Measurements from ENCODE around the gene SSTR5.

SSTR5 gene

DNA sequence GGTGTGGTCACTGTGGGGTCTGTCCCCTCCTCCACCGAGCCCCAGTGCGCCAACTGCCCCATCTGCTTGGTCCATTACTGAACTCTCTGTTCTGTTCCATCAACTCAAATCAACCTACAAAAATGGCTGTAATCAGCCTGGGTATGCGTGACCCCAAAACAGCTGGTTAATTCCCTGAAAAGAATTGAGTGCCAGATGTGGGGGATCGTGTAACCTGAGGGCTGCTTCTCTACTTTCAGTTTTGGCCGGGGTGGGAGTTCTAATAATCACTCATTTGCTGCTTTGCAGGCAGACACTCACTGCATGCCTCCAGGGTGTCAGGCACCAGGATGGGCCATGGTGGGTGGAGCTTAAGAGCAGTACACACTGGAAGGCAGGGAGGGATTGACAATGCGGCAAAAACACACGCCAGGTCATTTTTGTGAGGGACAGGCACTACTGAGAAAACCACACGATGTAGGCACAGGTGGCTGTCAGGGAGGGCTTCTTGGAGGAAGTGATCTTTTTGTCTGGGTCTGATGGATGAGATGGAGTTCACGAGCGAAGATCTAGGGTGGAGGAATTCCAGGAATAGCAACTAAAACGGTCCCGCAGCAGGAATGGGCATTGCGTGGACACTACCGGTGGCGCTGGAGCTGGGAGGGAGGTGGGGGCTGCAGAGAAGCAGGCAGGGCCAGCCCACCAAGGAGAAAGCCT, 30.4 kb upstream of the SSTR5 start:
- Histone ChIP-seq H3K79me2 (ENCODE audit: low read length) (no peaks in the 10 kb centered on the region), H4K20me1 (ENCODE audit: insufficient read depth, low read length) (no peaks in the 10 kb centered on the region), H3F3A (ENCODE audit: insufficient read depth, low read length) (no peaks in the 10 kb centered on the region), H2AFZ (ENCODE audit: low read length) (no peak overlapping the region), H3K9me3 (replicated peaks; ENCODE audit: insufficient read depth, low read length) (no peaks in the 10 kb centered on the region), H3K36me3 (replicated peaks; ENCODE audit: insufficient read depth, low read length) (no peaks in the 10 kb centered on the region), H3K9me2 (replicated peaks; ENCODE audit: insufficient read depth, low read length) (no peaks in the 10 kb centered on the region), H3K4me2 (ENCODE audit: low read depth, low read length) (peak overlapping the region; percentile 21; the same call in 1 of the 2 replicates), H3K27me3 (replicated peaks; ENCODE audit: insufficient read depth, low read length) (peaks cover 76% of the 10 kb centered on the region), H3K27ac (ENCODE audit: low read length) (no peak overlapping the region), H3K4me1 (ENCODE audit: low read length) (0 out of 2 replicates have a peak, but pooled peaks cover 7% of the 10 kb centered on the region), H3K9ac (ENCODE audit: low read length) (no peak overlapping the region), H3K4me3 (ENCODE audit: low read length) (no peak overlapping the region)
- no peak for TF ChIP-seq EZH2phosphoT487 (IDR thresholded peaks at IDR 0.05; ENCODE audit: low read length)
- TF ChIP-seq EZH2 (optimal IDR thresholded peaks at IDR 0.05; ENCODE audit: low read depth, low read length): no peak
- TF ChIP-seq, protein P1, sequence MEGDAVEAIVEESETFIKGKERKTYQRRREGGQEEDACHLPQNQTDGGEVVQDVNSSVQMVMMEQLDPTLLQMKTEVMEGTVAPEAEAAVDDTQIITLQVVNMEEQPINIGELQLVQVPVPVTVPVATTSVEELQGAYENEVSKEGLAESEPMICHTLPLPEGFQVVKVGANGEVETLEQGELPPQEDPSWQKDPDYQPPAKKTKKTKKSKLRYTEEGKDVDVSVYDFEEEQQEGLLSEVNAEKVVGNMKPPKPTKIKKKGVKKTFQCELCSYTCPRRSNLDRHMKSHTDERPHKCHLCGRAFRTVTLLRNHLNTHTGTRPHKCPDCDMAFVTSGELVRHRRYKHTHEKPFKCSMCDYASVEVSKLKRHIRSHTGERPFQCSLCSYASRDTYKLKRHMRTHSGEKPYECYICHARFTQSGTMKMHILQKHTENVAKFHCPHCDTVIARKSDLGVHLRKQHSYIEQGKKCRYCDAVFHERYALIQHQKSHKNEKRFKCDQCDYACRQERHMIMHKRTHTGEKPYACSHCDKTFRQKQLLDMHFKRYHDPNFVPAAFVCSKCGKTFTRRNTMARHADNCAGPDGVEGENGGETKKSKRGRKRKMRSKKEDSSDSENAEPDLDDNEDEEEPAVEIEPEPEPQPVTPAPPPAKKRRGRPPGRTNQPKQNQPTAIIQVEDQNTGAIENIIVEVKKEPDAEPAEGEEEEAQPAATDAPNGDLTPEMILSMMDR (IDR thresholded peaks at IDR 0.05; ENCODE audit: low read length): no peak
- DNase-seq: no peak

DNA sequence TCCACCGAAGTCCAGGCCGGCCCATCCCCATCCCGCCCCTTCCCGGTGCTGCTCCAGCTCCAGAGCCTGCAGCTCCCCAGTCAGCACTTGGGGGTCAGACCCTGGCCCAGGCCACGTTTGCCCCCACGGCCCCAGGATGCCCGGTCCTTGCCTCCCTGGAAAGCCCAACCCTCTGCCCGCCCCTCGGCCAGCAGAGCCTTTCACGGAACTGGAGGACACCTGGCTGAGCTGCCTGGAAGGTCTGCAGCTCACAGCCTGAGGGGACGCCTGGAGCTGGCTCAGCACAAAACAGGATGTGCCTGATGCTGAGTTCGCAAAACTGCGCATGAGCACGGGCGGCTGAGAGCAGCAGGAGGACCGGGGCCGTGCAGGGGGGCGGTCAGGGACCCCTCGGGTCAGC, 29.7 kb upstream of the SSTR5 start:
- DNase-seq: peak; percentile 66
- Histone ChIP-seq H3K9me3 (replicated peaks; ENCODE audit: insufficient read depth, low read length) (no peaks in the 10 kb centered on the region), H3K79me2 (ENCODE audit: low read length) (no peaks in the 10 kb centered on the region), H2AFZ (ENCODE audit: low read length) (no peak overlapping the region), H3K4me2 (ENCODE audit: low read depth, low read length) (peak overlapping the region; percentile 21; the same call in 1 of the 2 replicates), H3K9me2 (replicated peaks; ENCODE audit: insufficient read depth, low read length) (no peaks in the 10 kb centered on the region), H3K9ac (ENCODE audit: low read length) (no peak overlapping the region), H3K27me3 (replicated peaks; ENCODE audit: insufficient read depth, low read length) (peaks cover 77% of the 10 kb centered on the region), H3K27ac (ENCODE audit: low read length) (no peak overlapping the region), H3F3A (ENCODE audit: insufficient read depth, low read length) (no peaks in the 10 kb centered on the region), H4K20me1 (ENCODE audit: insufficient read depth, low read length) (no peaks in the 10 kb centered on the region), H3K4me1 (ENCODE audit: low read length) (0 out of 2 replicates have a peak, but pooled peaks cover 7% of the 10 kb centered on the region), H3K4me3 (ENCODE audit: low read length) (no peak overlapping the region), H3K36me3 (replicated peaks; ENCODE audit: insufficient read depth, low read length) (no peaks in the 10 kb centered on the region)
- no peak for TF ChIP-seq EZH2 (optimal IDR thresholded peaks at IDR 0.05; ENCODE audit: low read depth, low read length)
- TF ChIP-seq, protein P1 (IDR thresholded peaks at IDR 0.05; ENCODE audit: low read length): no peak
- TF ChIP-seq EZH2phosphoT487 (IDR thresholded peaks at IDR 0.05; ENCODE audit: low read length): no peak

DNA sequence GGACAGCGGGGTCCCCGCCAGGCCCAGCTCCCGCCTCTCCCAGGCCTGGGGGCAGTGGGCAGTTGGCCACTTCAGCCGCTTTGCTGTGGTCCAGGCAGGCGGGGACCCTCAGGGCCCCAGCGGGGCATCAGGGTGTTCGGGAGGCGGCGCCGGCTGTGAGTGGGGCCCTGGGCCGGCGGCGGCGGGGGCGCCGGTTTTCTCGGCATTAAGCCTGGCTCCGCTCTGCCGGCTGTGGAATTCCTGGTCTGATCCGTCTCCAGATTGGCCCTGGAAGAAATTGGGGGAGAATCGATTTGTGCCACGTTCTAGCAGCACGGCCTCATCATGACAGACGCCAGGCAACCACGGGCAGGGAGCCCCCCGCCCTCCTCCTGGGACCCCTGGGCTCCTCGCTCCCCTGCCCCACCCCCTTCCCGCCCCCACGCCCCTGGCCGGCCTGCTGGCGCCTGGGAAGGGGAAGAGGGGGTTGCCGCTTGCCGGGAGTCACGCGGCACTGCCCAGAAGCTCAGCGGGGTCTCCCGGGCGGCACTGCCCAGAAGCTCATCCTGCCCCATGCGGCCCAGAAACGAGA, 28.6 kb upstream of the SSTR5 start:
- no peaks in the 10 kb centered on the region for H3K79me2 ChIP-seq (ENCODE audit: low read length)
- no peak overlapping the region for H2AFZ ChIP-seq (ENCODE audit: low read length)
- 0 out of 2 replicates have a peak, but pooled peaks cover 7% of the 10 kb centered on the region for H3K4me1 ChIP-seq (ENCODE audit: low read length)
- H3F3A ChIP-seq (ENCODE audit: insufficient read depth, low read length): no peaks in the 10 kb centered on the region
- DNase-seq: no peak
- H3K4me3 ChIP-seq (ENCODE audit: low read length): no peak overlapping the region
- peaks cover 77% of the 10 kb centered on the region for H3K27me3 ChIP-seq (replicated peaks; ENCODE audit: insufficient read depth, low read length)
- no peaks in the 10 kb centered on the region for H3K9me2 ChIP-seq (replicated peaks; ENCODE audit: insufficient read depth, low read length)
- H3K4me2 ChIP-seq (ENCODE audit: low read depth, low read length): no peak overlapping the region
- H3K36me3 ChIP-seq (replicated peaks; ENCODE audit: insufficient read depth, low read length): no peaks in the 10 kb centered on the region
- TF ChIP-seq, protein P1 (IDR thresholded peaks at IDR 0.05; ENCODE audit: low read length): no peak
- TF ChIP-seq EZH2phosphoT487 (IDR thresholded peaks at IDR 0.05; ENCODE audit: low read length): no peak
- no peak for TF ChIP-seq EZH2 (optimal IDR thresholded peaks at IDR 0.05; ENCODE audit: low read depth, low read length)
- no peak overlapping the region for H3K9ac ChIP-seq (ENCODE audit: low read length)
- no peaks in the 10 kb centered on the region for H4K20me1 ChIP-seq (ENCODE audit: insufficient read depth, low read length)
- no peak overlapping the region for H3K27ac ChIP-seq (ENCODE audit: low read length)
- no peaks in the 10 kb centered on the region for H3K9me3 ChIP-seq (replicated peaks; ENCODE audit: insufficient read depth, low read length)
